DOHH2 (cell line): Measurements from ENCODE around the gene TFAM.
A peak's percentile ranks its signal among the peaks of the same experiment; 100 is the strongest.

Experiments used
- EZH2phosphoT487 ChIP-seq: fragments of 200-600 bp; sonication (generic); IDR thresholded peaks from 2 replicates; pipeline ENCODE4 v1.6.1; 2017; ENCODE audit warnings: borderline replicate concordance, mild to moderate bottlenecking, antibody characterized with exemption, low read length, moderate library complexity, mixed read lengths
- TF ChIP-seq, protein P1 (sequence below): fragments of 200-600 bp; sonication (generic); IDR thresholded peaks from one replicate; pipeline ENCODE4 v1.5.1; 2014; ENCODE audit warnings: antibody characterized with exemption, mild to moderate bottlenecking, low read depth, low read length; ENCODE audit not compliant: poor library complexity, severe bottlenecking

DNA sequence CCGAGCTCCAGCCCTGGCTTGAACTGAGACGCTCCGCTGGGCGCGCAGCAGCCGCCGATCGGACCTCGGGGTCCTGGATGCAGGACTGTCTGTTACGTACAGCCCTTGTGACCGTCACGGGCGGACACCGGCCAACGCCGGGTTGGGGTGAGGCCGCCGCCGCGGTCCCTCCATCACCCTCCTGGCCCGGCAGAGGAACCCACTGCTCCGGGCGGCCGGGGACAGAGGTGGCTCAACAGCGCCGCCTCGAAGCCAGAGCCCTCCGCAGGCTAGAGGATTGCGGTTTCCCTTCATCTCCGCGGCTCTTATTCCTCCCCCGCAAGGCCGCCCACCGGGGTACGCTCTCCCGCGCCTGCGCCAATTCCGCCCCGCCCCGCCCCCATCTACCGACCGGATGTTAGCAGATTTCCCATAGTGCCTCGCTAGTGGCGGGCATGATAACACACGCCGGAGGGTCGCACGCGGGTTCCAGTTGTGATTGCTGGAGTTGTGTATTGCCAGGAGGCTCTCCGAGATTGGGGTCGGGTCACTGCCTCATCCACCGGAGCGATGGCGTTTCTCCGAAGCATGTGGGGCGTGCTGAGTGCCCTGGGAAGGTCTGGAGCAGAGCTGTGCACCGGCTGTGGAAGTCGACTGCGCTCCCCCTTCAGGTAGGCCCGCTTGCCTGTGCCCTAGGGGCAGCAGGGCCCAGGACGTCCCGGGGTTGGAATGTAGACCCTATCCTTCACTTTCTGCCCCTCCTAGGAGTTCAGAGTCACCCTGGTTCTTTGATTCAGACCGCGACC is at the start of gene TFAM:
- TF ChIP-seq, protein P1, sequence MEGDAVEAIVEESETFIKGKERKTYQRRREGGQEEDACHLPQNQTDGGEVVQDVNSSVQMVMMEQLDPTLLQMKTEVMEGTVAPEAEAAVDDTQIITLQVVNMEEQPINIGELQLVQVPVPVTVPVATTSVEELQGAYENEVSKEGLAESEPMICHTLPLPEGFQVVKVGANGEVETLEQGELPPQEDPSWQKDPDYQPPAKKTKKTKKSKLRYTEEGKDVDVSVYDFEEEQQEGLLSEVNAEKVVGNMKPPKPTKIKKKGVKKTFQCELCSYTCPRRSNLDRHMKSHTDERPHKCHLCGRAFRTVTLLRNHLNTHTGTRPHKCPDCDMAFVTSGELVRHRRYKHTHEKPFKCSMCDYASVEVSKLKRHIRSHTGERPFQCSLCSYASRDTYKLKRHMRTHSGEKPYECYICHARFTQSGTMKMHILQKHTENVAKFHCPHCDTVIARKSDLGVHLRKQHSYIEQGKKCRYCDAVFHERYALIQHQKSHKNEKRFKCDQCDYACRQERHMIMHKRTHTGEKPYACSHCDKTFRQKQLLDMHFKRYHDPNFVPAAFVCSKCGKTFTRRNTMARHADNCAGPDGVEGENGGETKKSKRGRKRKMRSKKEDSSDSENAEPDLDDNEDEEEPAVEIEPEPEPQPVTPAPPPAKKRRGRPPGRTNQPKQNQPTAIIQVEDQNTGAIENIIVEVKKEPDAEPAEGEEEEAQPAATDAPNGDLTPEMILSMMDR: peak; percentile 58
- no peak for TF ChIP-seq EZH2phosphoT487
